Measurements from ENCODE around the gene CADM2.

DNA sequence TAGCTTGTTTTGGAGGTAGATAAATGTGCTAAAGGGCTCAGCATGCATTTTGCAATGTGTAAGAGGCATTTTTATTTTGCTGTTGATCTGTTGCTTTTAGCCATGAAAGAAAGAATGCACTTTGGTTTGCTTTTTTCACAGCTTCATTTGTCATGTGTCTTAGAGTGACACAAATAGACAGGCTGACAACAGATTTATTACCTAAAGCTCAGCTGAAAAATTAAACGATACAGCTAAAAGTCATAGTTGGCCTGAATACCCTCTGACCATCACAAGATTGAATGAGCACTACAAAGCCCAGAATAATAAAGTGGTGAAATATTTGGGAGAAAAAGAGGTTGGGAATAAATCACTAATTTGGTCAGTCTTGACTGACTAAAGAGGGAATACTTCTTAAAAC is 723.1 kb downstream of the CADM2 start:
- TF ChIP-seq POLR2A (IDR thresholded peaks at IDR 0.05; ENCODE audit: low read depth, low read length) (no peak), POLR2AphosphoS5 (IDR thresholded peaks at IDR 0.05; ENCODE audit: low read depth, low read length) (no peak)

All from GM12892 (cell line).